ENCODE results near the gene RFTN1. TPM values are rescaled to one million over a fixed set of nuclear protein-coding genes. Genes with fewer than 3 reads are reported as not detected.

The RFTN1 gene
- polyA plus RNA-seq, 2 of the 4 experiments (the other 2 are of a cell fraction) = 1.8 to 3.7 TPM

DNA sequence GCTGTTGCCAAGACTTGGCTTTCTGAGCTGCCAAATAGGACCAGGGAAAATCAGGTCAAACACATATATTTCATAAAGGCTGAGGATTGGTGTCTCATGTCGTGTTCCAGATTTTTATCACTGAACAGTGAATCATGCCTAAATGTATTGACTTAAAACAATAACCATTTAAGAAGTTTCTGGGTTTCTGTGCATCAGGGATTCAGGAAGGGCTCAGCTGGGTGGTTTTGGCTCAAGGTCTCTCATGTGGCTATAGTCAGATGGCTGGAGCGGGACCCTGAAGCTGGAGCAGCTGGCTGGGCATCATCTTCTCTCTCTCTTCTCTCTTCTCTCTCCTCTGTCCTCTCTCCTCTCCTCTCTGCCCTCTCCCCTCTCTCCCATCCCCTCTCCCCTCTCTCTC lies 10.7 kb upstream of the RFTN1 start:
- no peak for DNase-seq (ENCODE audit: low read depth in 1 of 2, low spot score in 1 of 2)
- H3K9me3 ChIP-seq = peaks cover 24% of the 10 kb centered on the region
- no peak for FAIRE-seq
- H3K27ac ChIP-seq = no peak overlapping the region
- CTCF ChIA-PET = interaction anchor here (0.8 to 2.5 kb wide), 4 partner anchors 8 to 234 kb away, joined by 3 to 9 read pairs (median 4); no protein-coding TSS in a partner anchor
- no peak for ATAC-seq
- WGBS (ENCODE audit: missing lambda C conversion rate) = 9% methylated on average over 2 of the region's 2 CpGs
- H3K4me3 ChIP-seq = no peak overlapping the region
- TF ChIP-seq ATOH8 (CRISPR knock-in tag; IDR thresholded peaks at IDR 0.05; ENCODE audit: low read depth) = no peak
- TF ChIP-seq, protein P1, sequence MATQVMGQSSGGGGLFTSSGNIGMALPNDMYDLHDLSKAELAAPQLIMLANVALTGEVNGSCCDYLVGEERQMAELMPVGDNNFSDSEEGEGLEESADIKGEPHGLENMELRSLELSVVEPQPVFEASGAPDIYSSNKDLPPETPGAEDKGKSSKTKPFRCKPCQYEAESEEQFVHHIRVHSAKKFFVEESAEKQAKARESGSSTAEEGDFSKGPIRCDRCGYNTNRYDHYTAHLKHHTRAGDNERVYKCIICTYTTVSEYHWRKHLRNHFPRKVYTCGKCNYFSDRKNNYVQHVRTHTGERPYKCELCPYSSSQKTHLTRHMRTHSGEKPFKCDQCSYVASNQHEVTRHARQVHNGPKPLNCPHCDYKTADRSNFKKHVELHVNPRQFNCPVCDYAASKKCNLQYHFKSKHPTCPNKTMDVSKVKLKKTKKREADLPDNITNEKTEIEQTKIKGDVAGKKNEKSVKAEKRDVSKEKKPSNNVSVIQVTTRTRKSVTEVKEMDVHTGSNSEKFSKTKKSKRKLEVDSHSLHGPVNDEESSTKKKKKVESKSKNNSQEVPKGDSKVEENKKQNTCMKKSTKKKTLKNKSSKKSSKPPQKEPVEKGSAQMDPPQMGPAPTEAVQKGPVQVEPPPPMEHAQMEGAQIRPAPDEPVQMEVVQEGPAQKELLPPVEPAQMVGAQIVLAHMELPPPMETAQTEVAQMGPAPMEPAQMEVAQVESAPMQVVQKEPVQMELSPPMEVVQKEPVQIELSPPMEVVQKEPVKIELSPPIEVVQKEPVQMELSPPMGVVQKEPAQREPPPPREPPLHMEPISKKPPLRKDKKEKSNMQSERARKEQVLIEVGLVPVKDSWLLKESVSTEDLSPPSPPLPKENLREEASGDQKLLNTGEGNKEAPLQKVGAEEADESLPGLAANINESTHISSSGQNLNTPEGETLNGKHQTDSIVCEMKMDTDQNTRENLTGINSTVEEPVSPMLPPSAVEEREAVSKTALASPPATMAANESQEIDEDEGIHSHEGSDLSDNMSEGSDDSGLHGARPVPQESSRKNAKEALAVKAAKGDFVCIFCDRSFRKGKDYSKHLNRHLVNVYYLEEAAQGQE (IDR thresholded peaks at IDR 0.05) = no peak
- TF ChIP-seq EHF (CRISPR knock-in tag; IDR thresholded peaks at IDR 0.05) = no peak
- no peak for TF ChIP-seq RARB (CRISPR knock-in tag; IDR thresholded peaks at IDR 0.05)
- TF ChIP-seq HOXA7 (CRISPR knock-in tag; IDR thresholded peaks at IDR 0.05) = no peak
- no peak for TF ChIP-seq NR3C1 (IDR thresholded peaks at IDR 0.05)
- TF ChIP-seq BCL3 (IDR thresholded peaks at IDR 0.05) = no peak
- H3K4me2 ChIP-seq = no peak overlapping the region
- POLR2A ChIA-PET = no interaction called here
- no peaks in the 10 kb centered on the region for H3K4me1 ChIP-seq

DNA sequence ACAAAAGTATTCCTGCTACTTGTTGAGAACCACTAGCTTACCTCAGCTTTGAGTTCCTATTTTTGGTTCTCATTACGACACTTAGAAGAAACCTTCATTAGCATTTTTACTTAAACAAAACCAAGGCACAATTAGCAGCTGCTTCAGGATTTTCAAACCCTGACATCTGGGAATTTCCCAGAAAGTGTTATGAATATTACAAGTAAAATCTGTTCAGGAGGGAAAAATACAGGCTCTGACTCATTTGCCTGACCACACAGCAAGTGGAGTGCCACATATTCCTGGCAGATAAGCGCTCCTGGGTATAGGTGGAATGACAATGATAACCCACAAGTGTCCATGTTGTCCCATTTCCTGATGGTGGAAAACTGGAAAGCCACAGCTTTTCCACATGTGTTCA lies 10.3 kb upstream of the RFTN1 start:
- H3K9me3 ChIP-seq = peaks cover 25% of the 10 kb centered on the region
- no peak for FAIRE-seq
- H3K27ac ChIP-seq = no peak overlapping the region
- CTCF ChIA-PET = interaction anchor here (0.8 to 2.5 kb wide), 3 partner anchors 8 to 234 kb away, joined by 3 to 9 read pairs (median 4); no protein-coding TSS in a partner anchor
- WGBS (ENCODE audit: missing lambda C conversion rate) = 21% methylated on average over 2 of the region's 2 CpGs
- POLR2A ChIA-PET = no interaction called here
- no peak for DNase-seq (ENCODE audit: low read depth in 1 of 2, low spot score in 1 of 2)
- no peak for TF ChIP-seq CHD2 (IDR thresholded peaks at IDR 0.05; ENCODE audit: low read length, partially characterized antibody)
- no peak for TF ChIP-seq FOSB (CRISPR knock-in tag; IDR thresholded peaks at IDR 0.05)
- TF ChIP-seq CEBPB (IDR thresholded peaks at IDR 0.05) = no peak
- no peak for TF ChIP-seq ZFP36 (IDR thresholded peaks at IDR 0.05; ENCODE audit: borderline replicate concordance, partially characterized antibody)
- no peak for TF ChIP-seq BCL3 (IDR thresholded peaks at IDR 0.05)
- TF ChIP-seq ESRRA (IDR thresholded peaks at IDR 0.05; ENCODE audit: borderline replicate concordance, low read length) = no peak
- TF ChIP-seq EHF (CRISPR knock-in tag; IDR thresholded peaks at IDR 0.05) = no peak
- H3K4me3 ChIP-seq = no peak overlapping the region
- H3K4me1 ChIP-seq = no peaks in the 10 kb centered on the region
- H3K4me2 ChIP-seq = no peak overlapping the region
- no peak for ATAC-seq

GRCh38 chr3:16522834-16523233 lies 9.3 kb upstream of the RFTN1 start:
- TF ChIP-seq HOXB5 (CRISPR knock-in tag; IDR thresholded peaks at IDR 0.05) = no peak
- no peak for TF ChIP-seq FOSB (CRISPR knock-in tag; IDR thresholded peaks at IDR 0.05)
- no peak for TF ChIP-seq E2F6 (IDR thresholded peaks at IDR 0.05; ENCODE audit: borderline replicate concordance, low read depth)
- no peak for TF ChIP-seq ZFP36 (IDR thresholded peaks at IDR 0.05; ENCODE audit: borderline replicate concordance, partially characterized antibody)
- no peak for TF ChIP-seq SMC3 (IDR thresholded peaks at IDR 0.05)
- TF ChIP-seq CHD2 (IDR thresholded peaks at IDR 0.05; ENCODE audit: low read length, partially characterized antibody) = no peak
- no peak for TF ChIP-seq HOXB13 (CRISPR knock-in tag; IDR thresholded peaks at IDR 0.05; ENCODE audit: low read depth)
- TF ChIP-seq MAZ (IDR thresholded peaks at IDR 0.05; ENCODE audit: borderline replicate concordance, low read depth, low read length) = no peak
- no peak for TF ChIP-seq ZSCAN20 (CRISPR knock-in tag; IDR thresholded peaks at IDR 0.05)
- no peak for TF ChIP-seq EHMT2 (IDR thresholded peaks at IDR 0.05; ENCODE audit: low read depth)
- no peak for TF ChIP-seq EHF (CRISPR knock-in tag; IDR thresholded peaks at IDR 0.05)
- Histone ChIP-seq H3K4me3 (no peak overlapping the region), H3K4me2 (no peak overlapping the region), H3K4me1 (no peaks in the 10 kb centered on the region), H3K9me3 (peaks cover 28% of the 10 kb centered on the region), H3K27ac (no peak overlapping the region)
- ATAC-seq (no peak), DNase-seq (ENCODE audit: low read depth in 1 of 2, low spot score in 1 of 2) (no peak), FAIRE-seq (no peak)
- CTCF ChIA-PET = interaction anchor here (2.5 kb wide), 1 partner anchor 233 kb away, joined by 9 read pairs; no protein-coding TSS in a partner anchor
- POLR2A ChIA-PET = no interaction called here
